ENCODE data around the gene DNTT.

DNTT gene

DNA sequence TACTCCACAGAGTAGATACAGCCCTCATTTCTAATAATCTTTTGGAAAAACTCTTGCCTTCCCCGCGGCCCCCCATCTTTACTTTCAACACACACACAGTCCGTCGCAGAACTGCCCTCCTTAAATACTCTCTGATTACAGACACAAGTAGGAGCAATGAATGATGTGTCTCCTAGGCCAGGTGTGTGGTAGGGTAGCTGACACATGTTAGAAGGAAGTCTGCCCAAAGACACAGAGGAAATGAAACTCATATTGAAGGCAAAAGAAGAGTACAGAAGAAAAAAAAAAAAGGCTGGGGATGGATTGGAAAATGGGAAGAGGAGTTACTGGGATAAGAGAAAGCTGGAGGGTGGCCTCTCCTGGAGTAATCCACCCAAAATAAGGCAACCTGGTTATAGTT, 39.9 kb downstream of the DNTT start:
- peaks cover 15% of the 10 kb centered on the region for H3K9me3 ChIP-seq (ENCODE audit: insufficient read depth, low read length)
- H3K4me3 ChIP-seq (ENCODE audit: insufficient read length, low read depth) = no peak overlapping the region
- H3K9ac ChIP-seq (ENCODE audit: insufficient read length, low read depth) = no peak overlapping the region
- no peak for DNase-seq (ENCODE audit: low read depth, low spot score)
- no peaks in the 10 kb centered on the region for H3K27me3 ChIP-seq (ENCODE audit: insufficient read depth, insufficient read length)
- no peaks in the 10 kb centered on the region for H3K36me3 ChIP-seq (ENCODE audit: insufficient read depth, insufficient read length, low read length)
- no peaks in the 10 kb centered on the region for H3K4me1 ChIP-seq (ENCODE audit: insufficient read depth, insufficient read length)
- TF ChIP-seq YY1 (IDR thresholded peaks at IDR 0.05; ENCODE audit: insufficient read depth, insufficient read length) (no peak), ZNF274 (IDR thresholded peaks at IDR 0.05; ENCODE audit: low read depth, low read length) (no peak), SUZ12 (IDR thresholded peaks at IDR 0.05; ENCODE audit: extremely low read depth, insufficient read depth, insufficient read length) (no peak)

DNA sequence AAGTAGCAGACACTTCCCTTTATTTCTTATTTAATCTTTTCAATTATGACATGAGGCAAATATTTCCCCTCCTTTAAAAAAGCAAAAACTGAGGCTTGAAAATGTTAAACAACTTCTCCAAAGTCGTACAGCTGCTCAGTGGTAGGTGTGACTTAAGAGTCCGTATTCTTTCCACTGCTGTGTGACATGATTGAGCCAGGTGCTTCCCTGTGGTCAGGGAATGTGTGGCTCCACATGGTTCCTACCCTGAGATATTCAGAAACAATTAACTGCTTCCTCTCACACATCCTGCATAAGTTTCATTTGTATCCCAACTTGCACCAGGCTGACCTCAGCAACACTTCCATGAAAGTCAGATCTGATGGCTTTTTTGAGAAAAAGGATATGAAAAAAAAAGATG, 41.0 kb downstream of the DNTT start:
- TF ChIP-seq ZNF274 (IDR thresholded peaks at IDR 0.05; ENCODE audit: low read depth, low read length) (no peak), SUZ12 (IDR thresholded peaks at IDR 0.05; ENCODE audit: extremely low read depth, insufficient read depth, insufficient read length) (no peak), YY1 (IDR thresholded peaks at IDR 0.05; ENCODE audit: insufficient read depth, insufficient read length) (no peak)
- no peaks in the 10 kb centered on the region for H3K27me3 ChIP-seq (ENCODE audit: insufficient read depth, insufficient read length)
- H3K9me3 ChIP-seq (ENCODE audit: insufficient read depth, low read length) = peaks cover 15% of the 10 kb centered on the region
- peak; percentile 43 for DNase-seq (ENCODE audit: low read depth, low spot score)
- H3K4me3 ChIP-seq (ENCODE audit: insufficient read length, low read depth) = no peak overlapping the region
- H3K36me3 ChIP-seq (ENCODE audit: insufficient read depth, insufficient read length, low read length) = no peaks in the 10 kb centered on the region
- no peak overlapping the region for H3K9ac ChIP-seq (ENCODE audit: insufficient read length, low read depth)
- H3K4me1 ChIP-seq (ENCODE audit: insufficient read depth, insufficient read length) = no peaks in the 10 kb centered on the region

- H3K27me3 ChIP-seq (ENCODE audit: insufficient read depth, insufficient read length) = no peaks in the 10 kb centered on the region
- no peaks in the 10 kb centered on the region for H3K4me1 ChIP-seq (ENCODE audit: insufficient read depth, insufficient read length)
- no peak overlapping the region for H3K9ac ChIP-seq (ENCODE audit: insufficient read length, low read depth)
- no peak for DNase-seq (ENCODE audit: low read depth, low spot score)
- no peaks in the 10 kb centered on the region for H3K36me3 ChIP-seq (ENCODE audit: insufficient read depth, insufficient read length, low read length)
- no peak overlapping the region for H3K4me3 ChIP-seq (ENCODE audit: insufficient read length, low read depth)
- peaks cover 15% of the 10 kb centered on the region for H3K9me3 ChIP-seq (ENCODE audit: insufficient read depth, low read length)
- no peak for TF ChIP-seq SUZ12 (IDR thresholded peaks at IDR 0.05; ENCODE audit: extremely low read depth, insufficient read depth, insufficient read length)
- no peak for TF ChIP-seq YY1 (IDR thresholded peaks at IDR 0.05; ENCODE audit: insufficient read depth, insufficient read length)
- TF ChIP-seq ZNF274 (IDR thresholded peaks at IDR 0.05; ENCODE audit: low read depth, low read length) = no peak
Observed at GRCh38 chr10:96346295-96346694, 42.1 kb downstream of the DNTT start.

DNA sequence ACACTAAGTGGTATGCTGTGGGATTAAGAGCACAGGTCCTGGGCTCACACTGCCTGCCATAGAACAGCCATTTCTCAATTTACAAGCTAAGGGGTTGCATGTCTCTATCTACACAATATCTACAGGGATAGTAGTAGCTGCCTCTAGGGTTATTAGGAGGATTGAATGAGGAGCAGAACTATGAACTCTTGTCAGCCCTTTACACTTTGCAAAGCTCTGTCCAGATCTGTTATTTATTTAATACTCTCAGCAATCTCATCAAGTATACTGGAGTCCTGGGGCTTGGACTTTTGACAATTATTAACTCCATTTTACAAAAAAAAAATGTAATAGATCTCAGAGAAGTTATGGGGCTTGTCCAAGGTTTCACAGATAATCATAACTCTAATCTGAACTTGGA, 47.8 kb downstream of the DNTT start:
- no peak overlapping the region for H3K4me3 ChIP-seq (ENCODE audit: insufficient read length, low read depth)
- no peaks in the 10 kb centered on the region for H3K27me3 ChIP-seq (ENCODE audit: insufficient read depth, insufficient read length)
- H3K4me1 ChIP-seq (ENCODE audit: insufficient read depth, insufficient read length) = no peaks in the 10 kb centered on the region
- DNase-seq (ENCODE audit: low read depth, low spot score) = no peak
- TF ChIP-seq ZNF274 (IDR thresholded peaks at IDR 0.05; ENCODE audit: low read depth, low read length) (no peak), YY1 (IDR thresholded peaks at IDR 0.05; ENCODE audit: insufficient read depth, insufficient read length) (no peak)
- no peaks in the 10 kb centered on the region for H3K9me3 ChIP-seq (ENCODE audit: insufficient read depth, low read length)
- no peak overlapping the region for H3K9ac ChIP-seq (ENCODE audit: insufficient read length, low read depth)
- no peaks in the 10 kb centered on the region for H3K36me3 ChIP-seq (ENCODE audit: insufficient read depth, insufficient read length, low read length)

DNA sequence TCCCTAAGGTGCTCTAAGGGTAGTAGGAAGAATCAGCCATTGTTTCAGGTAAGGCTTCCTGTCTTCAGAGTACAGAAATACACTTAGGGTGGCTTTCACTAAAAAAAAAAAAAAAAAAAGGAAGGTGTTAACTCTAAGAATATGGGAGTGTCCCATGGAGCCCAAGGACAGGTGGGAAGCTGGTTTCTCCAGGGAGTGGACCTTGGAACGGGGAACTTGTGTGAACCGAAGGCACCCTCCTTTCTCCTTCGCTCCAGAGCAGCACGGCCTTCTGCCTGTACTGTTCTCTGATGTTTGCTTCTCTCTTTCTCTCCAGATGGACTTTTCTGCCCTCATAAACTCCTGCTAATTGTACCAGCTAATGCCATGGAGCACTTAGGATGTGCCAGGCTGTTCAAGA, 48.3 kb downstream of the DNTT start:
- H3K9ac ChIP-seq (ENCODE audit: insufficient read length, low read depth) = no peak overlapping the region
- H3K27me3 ChIP-seq (ENCODE audit: insufficient read depth, insufficient read length) = no peaks in the 10 kb centered on the region
- H3K4me1 ChIP-seq (ENCODE audit: insufficient read depth, insufficient read length) = no peaks in the 10 kb centered on the region
- TF ChIP-seq YY1 (IDR thresholded peaks at IDR 0.05; ENCODE audit: insufficient read depth, insufficient read length) (no peak), SUZ12 (IDR thresholded peaks at IDR 0.05; ENCODE audit: extremely low read depth, insufficient read depth, insufficient read length) (no peak), ZNF274 (IDR thresholded peaks at IDR 0.05; ENCODE audit: low read depth, low read length) (no peak)
- no peaks in the 10 kb centered on the region for H3K9me3 ChIP-seq (ENCODE audit: insufficient read depth, low read length)
- H3K36me3 ChIP-seq (ENCODE audit: insufficient read depth, insufficient read length, low read length) = no peaks in the 10 kb centered on the region
- no peak for DNase-seq (ENCODE audit: low read depth, low spot score)
- H3K4me3 ChIP-seq (ENCODE audit: insufficient read length, low read depth) = no peak overlapping the region

- no peaks in the 10 kb centered on the region for H3K9me3 ChIP-seq (ENCODE audit: insufficient read depth, low read length)
- TF ChIP-seq ZNF274 (IDR thresholded peaks at IDR 0.05; ENCODE audit: low read depth, low read length) = no peak
- TF ChIP-seq YY1 (IDR thresholded peaks at IDR 0.05; ENCODE audit: insufficient read depth, insufficient read length) = no peak
- TF ChIP-seq SUZ12 (IDR thresholded peaks at IDR 0.05; ENCODE audit: extremely low read depth, insufficient read depth, insufficient read length) = no peak
- H3K27me3 ChIP-seq (ENCODE audit: insufficient read depth, insufficient read length) = no peaks in the 10 kb centered on the region
- DNase-seq (ENCODE audit: low read depth, low spot score) = no peak
- no peaks in the 10 kb centered on the region for H3K4me1 ChIP-seq (ENCODE audit: insufficient read depth, insufficient read length)
- H3K36me3 ChIP-seq (ENCODE audit: insufficient read depth, insufficient read length, low read length) = no peaks in the 10 kb centered on the region
- H3K9ac ChIP-seq (ENCODE audit: insufficient read length, low read depth) = no peak overlapping the region
- no peak overlapping the region for H3K4me3 ChIP-seq (ENCODE audit: insufficient read length, low read depth)
Observed at GRCh38 chr10:96357038-96357620, 52.9 kb downstream of the DNTT start.

- Histone ChIP-seq H3K27me3 (ENCODE audit: insufficient read depth, insufficient read length) (no peaks in the 10 kb centered on the region), H3K4me1 (ENCODE audit: insufficient read depth, insufficient read length) (no peaks in the 10 kb centered on the region), H3K36me3 (ENCODE audit: insufficient read depth, insufficient read length, low read length) (no peaks in the 10 kb centered on the region), H3K9me3 (ENCODE audit: insufficient read depth, low read length) (no peaks in the 10 kb centered on the region), H3K4me3 (ENCODE audit: insufficient read length, low read depth) (no peak within 1 kb of the TSS), H3K9ac (ENCODE audit: insufficient read length, low read depth) (no peak within 1 kb of the TSS)
- no peak for TF ChIP-seq YY1 (IDR thresholded peaks at IDR 0.05; ENCODE audit: insufficient read depth, insufficient read length)
- no peak for DNase-seq (ENCODE audit: low read depth, low spot score)
Observed at GRCh38 chr10:96358851-96359540, 54.8 kb downstream of the DNTT start, which contains the start of gene OPALIN. Gene OPALIN (minus strand): TSS chr10:96359002. CDS start chr10:96358896, 106 bp downstream.

Data from NT2/D1 (cell line).